GM12801 (cell line): ENCODE results near the gene ROCK2.

Source experiments
- CTCF ChIP-seq: IDR thresholded peaks from one replicate; pipeline ENCODE4 v1.5.1; 2011; ENCODE audit warnings: control low read depth; ENCODE audit not compliant: insufficient read length; ENCODE audit errors: extremely low read depth

Gene ROCK2

GRCh38 chr2:11325961-11326676 is 18.3 kb downstream of the ROCK2 start:
- TF ChIP-seq CTCF, result no peak

- no peak for TF ChIP-seq CTCF
These were observed 22.6 kb downstream of the ROCK2 start for GRCh38 chr2:11321847-11322246.

- TF ChIP-seq CTCF, result no peak
These were observed 23.5 kb downstream of the ROCK2 start for GRCh38 chr2:11320698-11321492.

- TF ChIP-seq CTCF, result no peak
These were observed 24.5 kb downstream of the ROCK2 start for GRCh38 chr2:11319939-11320338.

GRCh38 chr2:11315074-11315705 is 29.2 kb downstream of the ROCK2 start:
- TF ChIP-seq CTCF, result no peak

GRCh38 chr2:11314487-11314886 is 29.9 kb downstream of the ROCK2 start:
- no peak for TF ChIP-seq CTCF

- no peak for TF ChIP-seq CTCF
These were observed 31.5 kb downstream of the ROCK2 start for GRCh38 chr2:11312770-11313471.
